Measurements from ENCODE around the gene ANGEL1.

ANGEL1 gene

GRCh38 chr14:76778546-76779215 is 34.0 kb downstream of the ANGEL1 start:
- no peak for DNase-seq (ENCODE audit: extremely low read depth, insufficient read length)
- TF ChIP-seq, protein P1, sequence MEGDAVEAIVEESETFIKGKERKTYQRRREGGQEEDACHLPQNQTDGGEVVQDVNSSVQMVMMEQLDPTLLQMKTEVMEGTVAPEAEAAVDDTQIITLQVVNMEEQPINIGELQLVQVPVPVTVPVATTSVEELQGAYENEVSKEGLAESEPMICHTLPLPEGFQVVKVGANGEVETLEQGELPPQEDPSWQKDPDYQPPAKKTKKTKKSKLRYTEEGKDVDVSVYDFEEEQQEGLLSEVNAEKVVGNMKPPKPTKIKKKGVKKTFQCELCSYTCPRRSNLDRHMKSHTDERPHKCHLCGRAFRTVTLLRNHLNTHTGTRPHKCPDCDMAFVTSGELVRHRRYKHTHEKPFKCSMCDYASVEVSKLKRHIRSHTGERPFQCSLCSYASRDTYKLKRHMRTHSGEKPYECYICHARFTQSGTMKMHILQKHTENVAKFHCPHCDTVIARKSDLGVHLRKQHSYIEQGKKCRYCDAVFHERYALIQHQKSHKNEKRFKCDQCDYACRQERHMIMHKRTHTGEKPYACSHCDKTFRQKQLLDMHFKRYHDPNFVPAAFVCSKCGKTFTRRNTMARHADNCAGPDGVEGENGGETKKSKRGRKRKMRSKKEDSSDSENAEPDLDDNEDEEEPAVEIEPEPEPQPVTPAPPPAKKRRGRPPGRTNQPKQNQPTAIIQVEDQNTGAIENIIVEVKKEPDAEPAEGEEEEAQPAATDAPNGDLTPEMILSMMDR (IDR thresholded peaks at IDR 0.05; ENCODE audit: insufficient read depth, low read length, poor library complexity, severe bottlenecking) = no peak
- Histone ChIP-seq H3K36me3 (ENCODE audit: control insufficient read depth, insufficient read depth, low read length) (peaks cover 9% of the 10 kb centered on the region), H3K4me3 (replicated peaks; ENCODE audit: low read depth, low read length) (no peak overlapping the region), H3K27me3 (replicated peaks; ENCODE audit: control insufficient read depth, insufficient read depth, low read length) (no peaks in the 10 kb centered on the region)

DNA sequence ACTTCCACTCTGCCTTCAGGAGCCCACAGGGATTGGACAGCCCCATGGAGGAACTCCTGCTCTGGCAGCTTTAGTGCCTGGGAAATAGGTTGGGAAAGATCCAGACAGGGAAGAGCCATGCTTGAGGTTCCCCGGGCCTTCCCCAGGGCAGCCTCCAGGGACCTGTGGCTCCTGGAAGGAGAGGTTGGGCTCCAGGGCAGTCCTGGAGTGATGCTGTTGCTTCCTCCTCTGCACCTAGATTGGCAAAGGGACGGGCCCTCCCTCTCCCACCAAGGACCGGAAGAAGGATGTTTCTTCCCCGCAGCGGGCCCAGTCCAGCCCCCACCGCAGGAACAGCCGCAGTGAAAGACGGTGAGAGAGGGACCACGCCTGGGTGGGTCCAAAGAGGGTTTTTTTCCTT is 35.0 kb downstream of the ANGEL1 start:
- no peak overlapping the region for H3K4me3 ChIP-seq (replicated peaks; ENCODE audit: low read depth, low read length)
- H3K36me3 ChIP-seq (ENCODE audit: control insufficient read depth, insufficient read depth, low read length) = peaks cover 9% of the 10 kb centered on the region
- TF ChIP-seq, protein P1 (IDR thresholded peaks at IDR 0.05; ENCODE audit: insufficient read depth, low read length, poor library complexity, severe bottlenecking) = no peak
- DNase-seq (ENCODE audit: extremely low read depth, insufficient read length) = no peak
- H3K27me3 ChIP-seq (replicated peaks; ENCODE audit: control insufficient read depth, insufficient read depth, low read length) = no peaks in the 10 kb centered on the region

GRCh38 chr14:76776428-76777251 is 36.0 kb downstream of the ANGEL1 start:
- TF ChIP-seq, protein P1 (IDR thresholded peaks at IDR 0.05; ENCODE audit: insufficient read depth, low read length, poor library complexity, severe bottlenecking) = peak; percentile 7
- DNase-seq (ENCODE audit: extremely low read depth, insufficient read length) = no peak
- H3K4me3 ChIP-seq (replicated peaks; ENCODE audit: low read depth, low read length) = no peak overlapping the region
- peaks cover 4% of the 10 kb centered on the region for H3K36me3 ChIP-seq (ENCODE audit: control insufficient read depth, insufficient read depth, low read length)
- no peaks in the 10 kb centered on the region for H3K27me3 ChIP-seq (replicated peaks; ENCODE audit: control insufficient read depth, insufficient read depth, low read length)

GRCh38 chr14:76775695-76776427 is 36.8 kb downstream of the ANGEL1 start:
- no peak for DNase-seq (ENCODE audit: extremely low read depth, insufficient read length)
- TF ChIP-seq, protein P1 (IDR thresholded peaks at IDR 0.05; ENCODE audit: insufficient read depth, low read length, poor library complexity, severe bottlenecking) = no peak
- no peaks in the 10 kb centered on the region for H3K27me3 ChIP-seq (replicated peaks; ENCODE audit: control insufficient read depth, insufficient read depth, low read length)
- H3K4me3 ChIP-seq (replicated peaks; ENCODE audit: low read depth, low read length) = no peak overlapping the region
- H3K36me3 ChIP-seq (ENCODE audit: control insufficient read depth, insufficient read depth, low read length) = peaks cover under 1% of the 10 kb centered on the region; the same call in 1 of the 2 replicates

- Histone ChIP-seq H3K36me3 (ENCODE audit: control insufficient read depth, insufficient read depth, low read length) (no peaks in the 10 kb centered on the region), H3K27me3 (replicated peaks; ENCODE audit: control insufficient read depth, insufficient read depth, low read length) (no peaks in the 10 kb centered on the region), H3K4me3 (replicated peaks; ENCODE audit: low read depth, low read length) (no peak overlapping the region)
- no peak for DNase-seq (ENCODE audit: extremely low read depth, insufficient read length)
- TF ChIP-seq, protein P1 (IDR thresholded peaks at IDR 0.05; ENCODE audit: insufficient read depth, low read length, poor library complexity, severe bottlenecking) = no peak
Measured at GRCh38 chr14:76774821-76775694, 37.6 kb downstream of the ANGEL1 start.
